Activated naive CD4-positive, alpha-beta T cell treated with anti-CD3 and anti-CD28 coated beads for 36 hours (primary cell): ENCODE results near the gene HMCN2. TPM values are rescaled to one million over a fixed set of nuclear protein-coding genes. Genes with fewer than 3 reads are reported as not detected.
"Not testable (repeated sequence)": the region's sequence is repeated elsewhere in the genome, so short reads cannot be mapped to it uniquely, and the experiment has no call there.

Experiments used
- CTCF ChIA-PET: fragments of 350-600 bp; sonication (Branson Sonifier 250); formaldehyde crosslinking; loops from one replicate; lab custom pipeline; 2021; ENCODE audit warnings: antibody characterized with exemption; lab: Charles Lee
- DNase-seq: peaks from one replicate; pipeline ENCODE4 v3.0.0-alpha.2; 2020
- H3K27ac Mint-ChIP-seq: one replicate; pipeline ENCODE4 v1.8.0; 2021; ENCODE audit warnings: mild to moderate bottlenecking, mixed read lengths
- H3K27me3 Mint-ChIP-seq: one replicate; pipeline ENCODE4 v1.8.0; 2021; ENCODE audit warnings: low read depth, mixed read lengths
- H3K36me3 Mint-ChIP-seq: one replicate; pipeline ENCODE4 v1.8.0; 2021; ENCODE audit warnings: low read depth, mixed read lengths
- H3K4me1 Mint-ChIP-seq: one replicate; pipeline ENCODE4 v1.8.0; 2021; ENCODE audit warnings: low read depth, mixed read lengths
- H3K4me3 Mint-ChIP-seq: one replicate; pipeline ENCODE4 v1.8.0; 2021; ENCODE audit warnings: mild to moderate bottlenecking, moderate library complexity, mixed read lengths
- H3K9me3 Mint-ChIP-seq: one replicate; pipeline ENCODE4 v1.8.0; 2021; ENCODE audit warnings: mixed read lengths
- intact Hi-C: fragments of 100-400 bp; cut with micrococcal nuclease; formaldehyde crosslinking; loops from one replicate; pipeline ENCODE4 v1.15.1; 2023
- total RNA-seq, 2 experiments: library from RNA; stranded (reverse); gene quantifications; one replicate each; pipeline ENCODE4 v1.2.3, GENCODE V29; 2021

The HMCN2 gene
- total RNA-seq, 2 experiments from 2014 or later, result not detected

GRCh38 chr9:130394814-130395470 is 129.4 kb downstream of the HMCN2 start:
- intact Hi-C loops, result no loop called here
- no peaks in the 10 kb centered on the region for H3K4me1 Mint-ChIP-seq
- H3K36me3 Mint-ChIP-seq, result no peaks in the 10 kb centered on the region
- no peak for DNase-seq
- H3K4me3 Mint-ChIP-seq, result no peak overlapping the region
- H3K27ac Mint-ChIP-seq, result no peak overlapping the region
- H3K27me3 Mint-ChIP-seq, result peaks cover 2% of the 10 kb centered on the region
- CTCF ChIA-PET, result no interaction called here
- no peaks in the 10 kb centered on the region for H3K9me3 Mint-ChIP-seq

GRCh38 chr9:130395810-130396435 is 130.4 kb downstream of the HMCN2 start:
- H3K4me3 Mint-ChIP-seq, result no peak overlapping the region
- intact Hi-C loops, result no loop called here
- H3K4me1 Mint-ChIP-seq, result no peaks in the 10 kb centered on the region
- DNase-seq, result no peak
- H3K9me3 Mint-ChIP-seq, result no peaks in the 10 kb centered on the region
- no peaks in the 10 kb centered on the region for H3K36me3 Mint-ChIP-seq
- H3K27ac Mint-ChIP-seq, result no peak overlapping the region
- CTCF ChIA-PET, result no interaction called here
- H3K27me3 Mint-ChIP-seq, result peaks cover 2% of the 10 kb centered on the region

DNA sequence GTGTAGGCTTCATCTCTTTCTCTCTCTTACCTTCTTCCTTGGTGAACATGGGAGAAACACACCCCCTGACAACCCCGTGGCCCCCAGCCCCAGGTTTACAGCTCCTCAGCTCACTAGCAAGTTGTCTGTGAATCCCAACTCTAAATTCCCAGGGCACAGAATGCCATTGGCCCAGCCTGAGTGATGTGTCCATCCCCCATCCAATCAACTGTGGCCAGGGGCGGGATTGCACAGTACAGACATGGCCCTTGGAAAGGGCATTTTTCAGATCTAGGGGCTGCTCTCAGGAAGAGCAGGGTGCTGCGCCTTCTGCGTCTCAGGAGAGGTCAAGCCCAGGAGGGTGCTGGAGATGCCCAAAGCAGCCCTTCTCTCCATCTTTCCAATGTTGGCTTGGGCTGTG is 131.0 kb downstream of the HMCN2 start:
- intact Hi-C loops, result no loop called here
- DNase-seq, result no peak
- H3K27ac Mint-ChIP-seq, result no peak overlapping the region
- H3K4me3 Mint-ChIP-seq, result no peak overlapping the region
- H3K4me1 Mint-ChIP-seq, result no peaks in the 10 kb centered on the region
- H3K9me3 Mint-ChIP-seq, result no peaks in the 10 kb centered on the region
- H3K36me3 Mint-ChIP-seq, result no peaks in the 10 kb centered on the region
- CTCF ChIA-PET, result no interaction called here
- H3K27me3 Mint-ChIP-seq, result peaks cover 2% of the 10 kb centered on the region

GRCh38 chr9:130398487-130399240 is 133.1 kb downstream of the HMCN2 start:
- CTCF ChIA-PET, result no interaction called here

DNA sequence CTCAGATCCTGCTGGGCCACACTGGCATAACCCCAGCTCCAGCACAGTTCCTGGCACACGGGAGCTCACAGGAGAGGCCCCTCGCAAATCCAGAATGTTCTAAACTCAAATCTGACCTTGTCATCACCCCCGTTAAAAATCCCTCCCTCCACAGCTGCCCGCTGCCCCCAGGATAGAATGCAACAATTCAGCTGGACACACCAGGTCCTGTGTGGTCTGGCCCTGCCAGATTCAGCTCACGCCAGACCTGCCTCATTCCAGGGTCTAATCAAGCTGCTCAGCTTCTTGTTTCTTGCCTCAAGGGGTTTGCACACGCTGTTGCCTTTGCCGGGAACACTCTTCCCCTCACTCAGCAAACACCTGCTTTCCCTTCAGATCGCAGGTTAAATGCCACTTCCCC is 134.2 kb downstream of the HMCN2 start:
- CTCF ChIA-PET, result no interaction called here
- intact Hi-C loops, result no loop called here
- no peak for DNase-seq

More at GRCh38 chr9:130398487-130399240, 133.1 kb downstream of the HMCN2 start:
- no peak overlapping the region for H3K27ac Mint-ChIP-seq
- H3K4me3 Mint-ChIP-seq, result no peak overlapping the region
- no peaks in the 10 kb centered on the region for H3K9me3 Mint-ChIP-seq
- H3K36me3 Mint-ChIP-seq, result no peaks in the 10 kb centered on the region
- H3K4me1 Mint-ChIP-seq, result no peaks in the 10 kb centered on the region
- DNase-seq, result no peak
- intact Hi-C loops, result no loop called here
- peaks cover 2% of the 10 kb centered on the region for H3K27me3 Mint-ChIP-seq

GRCh38 chr9:130400870-130401269 is 135.3 kb downstream of the HMCN2 start:
- intact Hi-C loops, result no loop called here
- Mint-ChIP-seq H3K27me3 (peaks cover 2% of the 10 kb centered on the region), H3K9me3 (no peaks in the 10 kb centered on the region), H3K36me3 (no peaks in the 10 kb centered on the region), H3K4me3 (no peak overlapping the region), H3K27ac (no peak overlapping the region), H3K4me1 (no peaks in the 10 kb centered on the region)
- CTCF ChIA-PET, result no interaction called here
- no peak for DNase-seq

More for the DNA sequence above, 134.2 kb downstream of the HMCN2 start:
- H3K27me3 Mint-ChIP-seq, result peaks cover 2% of the 10 kb centered on the region
- H3K4me1 Mint-ChIP-seq, result no peaks in the 10 kb centered on the region
- no peak overlapping the region for H3K4me3 Mint-ChIP-seq
- H3K36me3 Mint-ChIP-seq, result no peaks in the 10 kb centered on the region
- H3K27ac Mint-ChIP-seq, result no peak overlapping the region
- no peaks in the 10 kb centered on the region for H3K9me3 Mint-ChIP-seq

DNA sequence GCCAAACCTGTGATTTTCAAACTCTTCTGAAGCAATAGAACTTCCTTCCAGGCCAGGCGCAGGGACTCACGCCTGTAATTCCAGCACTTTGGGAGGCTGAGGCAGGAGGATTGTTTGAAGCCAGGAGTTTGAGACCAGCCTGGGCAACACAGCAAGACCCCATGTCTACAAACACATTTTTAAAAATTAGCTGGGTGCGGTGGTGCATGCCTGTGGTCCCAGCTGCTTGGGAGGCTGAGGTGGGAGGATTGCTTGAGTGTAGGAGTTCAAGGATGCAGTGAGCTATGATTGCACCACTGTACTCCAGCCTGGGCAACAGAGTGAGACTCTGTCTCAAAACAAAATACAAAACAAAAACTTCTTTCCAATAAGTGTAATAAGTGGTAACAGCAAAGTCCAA is 136.2 kb downstream of the HMCN2 start:
- H3K4me3 Mint-ChIP-seq, H3K27me3 Mint-ChIP-seq, H3K9me3 Mint-ChIP-seq, H3K36me3 Mint-ChIP-seq, H3K4me1 Mint-ChIP-seq, intact Hi-C loops, CTCF ChIA-PET, DNase-seq, H3K27ac Mint-ChIP-seq: not testable (repeated sequence)

GRCh38 chr9:130402243-130402642 is 136.7 kb downstream of the HMCN2 start:
- Mint-ChIP-seq H3K9me3 (no peaks in the 10 kb centered on the region), H3K4me3 (no peak overlapping the region), H3K4me1 (no peaks in the 10 kb centered on the region), H3K36me3 (no peaks in the 10 kb centered on the region), H3K27ac (no peak overlapping the region), H3K27me3 (no peaks in the 10 kb centered on the region)
- intact Hi-C loops, result no loop called here
- CTCF ChIA-PET, result no interaction called here
- no peak for DNase-seq

GRCh38 chr9:130402645-130403440 is 137.3 kb downstream of the HMCN2 start:
- intact Hi-C loops, result no loop called here
- CTCF ChIA-PET, result no interaction called here
- Mint-ChIP-seq H3K9me3 (no peaks in the 10 kb centered on the region), H3K4me1 (no peaks in the 10 kb centered on the region), H3K27ac (no peak overlapping the region), H3K36me3 (no peaks in the 10 kb centered on the region), H3K4me3 (no peak overlapping the region), H3K27me3 (no peaks in the 10 kb centered on the region)
- DNase-seq, result no peak

- no peaks in the 10 kb centered on the region for H3K36me3 Mint-ChIP-seq
- no peak for DNase-seq
- H3K4me3 Mint-ChIP-seq, result no peak overlapping the region
- intact Hi-C loops, result no loop called here
- no peaks in the 10 kb centered on the region for H3K27me3 Mint-ChIP-seq
- no peaks in the 10 kb centered on the region for H3K4me1 Mint-ChIP-seq
- no peaks in the 10 kb centered on the region for H3K9me3 Mint-ChIP-seq
- no peak overlapping the region for H3K27ac Mint-ChIP-seq
- CTCF ChIA-PET, result no interaction called here
Measured at GRCh38 chr9:130405657-130406257, 140.2 kb downstream of the HMCN2 start.

DNA sequence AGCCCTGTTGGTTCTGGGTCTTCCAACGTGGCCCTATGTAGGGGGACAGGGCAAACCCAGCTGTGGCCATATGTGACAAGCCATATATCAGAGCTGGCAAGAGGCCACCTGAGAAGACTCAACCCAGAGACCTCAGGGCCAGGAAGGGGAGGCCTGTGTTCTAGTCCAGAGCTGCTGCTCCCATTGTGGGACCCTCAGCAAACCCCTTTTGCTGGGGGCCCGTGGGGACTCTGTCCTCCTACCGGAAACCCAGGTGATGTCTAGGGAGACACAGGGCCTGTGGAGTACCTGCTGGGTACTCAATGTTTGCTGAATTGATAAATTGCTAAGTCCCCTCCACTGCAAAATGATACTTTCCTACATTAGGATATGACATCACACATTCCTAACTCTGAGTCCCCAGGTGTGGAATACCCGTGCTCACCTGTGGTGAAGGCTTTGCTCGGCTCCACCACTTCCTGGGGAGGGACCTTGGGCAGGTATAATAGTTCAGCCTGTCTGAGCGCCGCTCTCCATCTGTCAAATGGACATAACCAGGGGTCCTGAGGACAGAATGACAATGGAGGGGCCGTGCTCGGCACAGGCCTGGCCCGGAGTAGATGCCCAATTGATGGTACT is 140.8 kb downstream of the HMCN2 start:
- H3K9me3 Mint-ChIP-seq, result no peaks in the 10 kb centered on the region
- no peaks in the 10 kb centered on the region for H3K4me1 Mint-ChIP-seq
- CTCF ChIA-PET, result no interaction called here
- no peaks in the 10 kb centered on the region for H3K27me3 Mint-ChIP-seq
- DNase-seq, result no peak
- H3K27ac Mint-ChIP-seq, result no peak overlapping the region
- intact Hi-C loops, result no loop called here
- no peak overlapping the region for H3K4me3 Mint-ChIP-seq
- H3K36me3 Mint-ChIP-seq, result no peaks in the 10 kb centered on the region
